HG03354 (cell line): Measurements from ENCODE around the gene GAPVD1.
"Not testable (repeated sequence)": the region's sequence is repeated elsewhere in the genome, so short reads cannot be mapped to it uniquely, and the experiment has no call there.

Experiments used
- ATAC-seq: cut with Tn5 transposase; IDR thresholded peaks from one replicate; pipeline ENCODE4 v1.9.1; 2021; ENCODE audit warnings: mild to moderate bottlenecking; ENCODE audit not compliant: unreplicated experiment, poor library complexity, severe bottlenecking

The GAPVD1 gene, protein sequence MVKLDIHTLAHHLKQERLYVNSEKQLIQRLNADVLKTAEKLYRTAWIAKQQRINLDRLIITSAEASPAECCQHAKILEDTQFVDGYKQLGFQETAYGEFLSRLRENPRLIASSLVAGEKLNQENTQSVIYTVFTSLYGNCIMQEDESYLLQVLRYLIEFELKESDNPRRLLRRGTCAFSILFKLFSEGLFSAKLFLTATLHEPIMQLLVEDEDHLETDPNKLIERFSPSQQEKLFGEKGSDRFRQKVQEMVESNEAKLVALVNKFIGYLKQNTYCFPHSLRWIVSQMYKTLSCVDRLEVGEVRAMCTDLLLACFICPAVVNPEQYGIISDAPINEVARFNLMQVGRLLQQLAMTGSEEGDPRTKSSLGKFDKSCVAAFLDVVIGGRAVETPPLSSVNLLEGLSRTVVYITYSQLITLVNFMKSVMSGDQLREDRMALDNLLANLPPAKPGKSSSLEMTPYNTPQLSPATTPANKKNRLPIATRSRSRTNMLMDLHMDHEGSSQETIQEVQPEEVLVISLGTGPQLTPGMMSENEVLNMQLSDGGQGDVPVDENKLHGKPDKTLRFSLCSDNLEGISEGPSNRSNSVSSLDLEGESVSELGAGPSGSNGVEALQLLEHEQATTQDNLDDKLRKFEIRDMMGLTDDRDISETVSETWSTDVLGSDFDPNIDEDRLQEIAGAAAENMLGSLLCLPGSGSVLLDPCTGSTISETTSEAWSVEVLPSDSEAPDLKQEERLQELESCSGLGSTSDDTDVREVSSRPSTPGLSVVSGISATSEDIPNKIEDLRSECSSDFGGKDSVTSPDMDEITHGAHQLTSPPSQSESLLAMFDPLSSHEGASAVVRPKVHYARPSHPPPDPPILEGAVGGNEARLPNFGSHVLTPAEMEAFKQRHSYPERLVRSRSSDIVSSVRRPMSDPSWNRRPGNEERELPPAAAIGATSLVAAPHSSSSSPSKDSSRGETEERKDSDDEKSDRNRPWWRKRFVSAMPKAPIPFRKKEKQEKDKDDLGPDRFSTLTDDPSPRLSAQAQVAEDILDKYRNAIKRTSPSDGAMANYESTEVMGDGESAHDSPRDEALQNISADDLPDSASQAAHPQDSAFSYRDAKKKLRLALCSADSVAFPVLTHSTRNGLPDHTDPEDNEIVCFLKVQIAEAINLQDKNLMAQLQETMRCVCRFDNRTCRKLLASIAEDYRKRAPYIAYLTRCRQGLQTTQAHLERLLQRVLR (N-terminal part only)

GRCh38 chr9:125261501-125262293, at the start of gene GAPVD1:
GAPVD1 (plus strand) TSS chr9:125261826; CDS start chr9:125298922, 37,096 bp downstream.
- ATAC-seq: peak; percentile 96

- ATAC-seq: no peak
These were observed 47.4 kb upstream of the GAPVD1 start for GRCh38 chr9:125214186-125214585.

GRCh38 chr9:125218621-125219020, 43.0 kb upstream of the GAPVD1 start:
- ATAC-seq: no peak

- ATAC-seq: not testable (repeated sequence)
These were observed 36.8 kb upstream of the GAPVD1 start for GRCh38 chr9:125224858-125225257.

GRCh38 chr9:125227761-125228160, 33.9 kb upstream of the GAPVD1 start:
- ATAC-seq: no peak

DNA sequence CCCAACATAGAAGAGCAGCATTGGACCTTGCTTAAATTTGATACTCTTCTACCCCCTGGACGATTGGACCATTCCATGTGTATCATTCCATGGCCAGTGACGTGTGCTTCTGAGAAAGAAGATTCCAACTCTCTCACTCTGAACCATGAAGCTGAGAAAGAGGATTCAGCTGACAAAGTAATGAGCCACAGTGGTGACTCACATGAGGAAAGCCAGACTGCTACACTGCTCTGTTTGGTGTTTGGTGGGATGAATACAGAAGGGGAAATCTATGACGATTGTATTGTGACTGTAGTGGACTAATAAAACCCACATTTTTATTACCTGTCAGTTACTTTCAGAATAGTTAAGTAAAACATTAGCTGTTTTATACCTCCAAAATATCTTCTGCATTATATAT, 27.9 kb upstream of the GAPVD1 start:
- no peak for ATAC-seq

DNA sequence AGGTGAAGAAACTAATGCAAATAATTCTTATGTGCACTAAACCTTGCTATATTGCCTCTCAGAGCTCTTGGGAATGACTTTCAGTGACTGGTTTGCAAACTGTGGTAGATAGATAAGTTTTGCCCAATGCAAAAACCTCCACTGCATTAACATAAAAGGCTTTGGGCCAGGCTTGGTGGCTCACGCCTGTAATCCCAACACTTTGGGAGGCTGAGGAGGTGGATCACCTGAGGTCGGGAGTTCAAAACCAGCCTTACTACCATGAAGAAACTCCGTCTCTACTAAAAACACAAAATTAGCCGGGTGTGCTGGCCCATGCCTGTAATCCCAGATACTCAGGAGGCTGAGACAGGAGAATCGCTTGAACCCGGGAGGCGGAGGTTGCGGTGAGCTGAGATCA, 27.5 kb upstream of the GAPVD1 start:
- ATAC-seq: not testable (repeated sequence)

GRCh38 chr9:125235804-125236519, 25.7 kb upstream of the GAPVD1 start:
- ATAC-seq: no peak

GRCh38 chr9:125236520-125237159, 25.0 kb upstream of the GAPVD1 start:
- not testable (repeated sequence) for ATAC-seq

- ATAC-seq: no peak
These were observed 23.3 kb upstream of the GAPVD1 start for GRCh38 chr9:125238127-125238914.

DNA sequence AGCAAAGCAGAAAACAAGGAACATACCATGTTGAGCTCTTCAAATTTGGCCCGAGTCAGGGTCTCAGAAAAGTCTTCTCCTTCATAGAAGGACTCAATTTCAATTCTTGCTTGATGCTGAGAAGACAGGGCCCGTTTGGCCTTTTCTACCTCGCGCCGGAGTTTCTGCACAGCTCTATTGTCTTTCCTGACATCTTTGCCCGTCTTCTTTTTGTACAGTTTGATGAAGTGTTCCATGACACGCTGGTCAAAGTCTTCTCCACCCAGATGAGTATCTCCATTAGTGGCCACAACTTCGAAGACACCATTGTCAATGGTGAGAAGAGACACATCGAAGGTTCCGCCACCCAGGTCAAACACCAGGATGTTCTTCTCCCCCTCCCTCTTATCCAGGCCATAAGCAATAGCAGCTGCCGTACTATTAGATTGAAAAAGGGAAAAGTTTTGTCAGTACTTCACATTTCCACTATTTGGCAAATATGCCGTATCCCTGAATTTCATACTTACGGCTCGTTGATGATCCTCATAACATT, 22.6 kb upstream of the GAPVD1 start:
- no peak for ATAC-seq

DNA sequence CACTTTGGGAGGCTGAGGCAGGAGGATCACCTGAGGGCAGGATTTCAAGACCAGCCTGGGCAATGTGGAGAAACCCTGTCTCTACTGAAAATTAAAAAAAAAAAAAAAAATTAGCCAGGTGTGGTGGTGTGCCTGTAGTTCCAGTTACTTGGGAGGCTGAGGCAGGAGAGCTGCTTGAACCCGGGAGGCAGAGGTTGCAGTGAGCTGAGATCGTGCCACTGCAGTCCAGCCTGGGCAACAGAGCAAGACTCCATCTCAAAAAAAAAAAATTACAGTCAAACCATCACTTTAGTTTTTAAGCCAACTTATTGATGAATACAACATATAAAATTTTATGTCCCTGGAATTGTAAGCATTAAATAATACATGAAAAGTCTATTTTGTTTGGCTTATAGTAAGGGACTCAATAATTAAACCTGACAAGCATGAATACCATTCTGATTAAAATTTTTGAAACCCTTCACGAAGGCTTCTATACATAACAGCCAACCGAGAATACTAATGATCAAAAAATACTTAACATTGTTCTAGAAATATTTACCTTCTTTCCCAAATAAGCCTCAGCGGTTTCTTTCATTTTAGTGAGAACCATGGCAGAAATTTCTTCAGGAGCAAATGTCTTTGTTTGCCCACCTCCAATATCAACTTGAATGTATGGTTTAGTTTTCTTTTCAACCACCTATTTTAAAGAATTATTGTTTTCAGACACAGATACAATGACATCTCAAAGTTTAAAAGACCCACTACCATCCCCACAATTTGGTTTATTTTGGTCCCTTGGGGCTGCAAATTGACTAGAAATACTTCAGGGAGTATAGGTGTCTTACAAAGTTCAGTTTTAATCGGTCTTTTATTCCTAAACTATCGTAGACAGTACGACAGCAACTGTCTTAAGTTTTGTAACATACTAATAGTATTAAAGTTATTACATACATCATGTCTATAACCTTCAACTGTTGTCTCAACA, 21.7 kb upstream of the GAPVD1 start:
- no peak for ATAC-seq

DNA sequence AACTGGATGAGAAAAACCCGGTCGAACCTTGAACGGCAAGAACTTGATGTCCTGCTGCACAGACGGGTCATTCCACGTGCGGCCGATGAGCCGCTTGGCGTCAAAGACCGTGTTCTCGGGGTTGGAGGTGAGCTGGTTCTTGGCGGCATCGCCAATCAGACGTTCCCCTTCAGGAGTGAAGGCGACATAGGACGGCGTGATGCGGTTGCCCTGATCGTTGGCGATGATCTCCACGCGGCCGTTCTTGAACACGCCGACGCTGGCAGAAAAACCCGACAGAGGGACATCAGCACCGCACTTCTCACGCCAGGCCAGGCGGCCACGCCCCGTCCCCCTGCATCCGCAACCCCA, 21.0 kb upstream of the GAPVD1 start:
- no peak for ATAC-seq

- peak; percentile 92 for ATAC-seq
These were observed 20.4 kb upstream of the GAPVD1 start, which contains the start of gene HSPA5 for GRCh38 chr9:125241000-125241862. HSPA5 (minus strand) TSS chr9:125241343; CDS start chr9:125241126, 217 bp downstream.
